ENCODE measurements around the gene PPP1R15A.
"Not testable (repeated sequence)": the region's sequence is repeated elsewhere in the genome, so short reads cannot be mapped to it uniquely, and the experiment has no call there.

The PPP1R15A gene

GRCh38 chr19:48874303-48875135, 2.3 kb downstream of the PPP1R15A start:
- TF ChIP-seq, protein P1, sequence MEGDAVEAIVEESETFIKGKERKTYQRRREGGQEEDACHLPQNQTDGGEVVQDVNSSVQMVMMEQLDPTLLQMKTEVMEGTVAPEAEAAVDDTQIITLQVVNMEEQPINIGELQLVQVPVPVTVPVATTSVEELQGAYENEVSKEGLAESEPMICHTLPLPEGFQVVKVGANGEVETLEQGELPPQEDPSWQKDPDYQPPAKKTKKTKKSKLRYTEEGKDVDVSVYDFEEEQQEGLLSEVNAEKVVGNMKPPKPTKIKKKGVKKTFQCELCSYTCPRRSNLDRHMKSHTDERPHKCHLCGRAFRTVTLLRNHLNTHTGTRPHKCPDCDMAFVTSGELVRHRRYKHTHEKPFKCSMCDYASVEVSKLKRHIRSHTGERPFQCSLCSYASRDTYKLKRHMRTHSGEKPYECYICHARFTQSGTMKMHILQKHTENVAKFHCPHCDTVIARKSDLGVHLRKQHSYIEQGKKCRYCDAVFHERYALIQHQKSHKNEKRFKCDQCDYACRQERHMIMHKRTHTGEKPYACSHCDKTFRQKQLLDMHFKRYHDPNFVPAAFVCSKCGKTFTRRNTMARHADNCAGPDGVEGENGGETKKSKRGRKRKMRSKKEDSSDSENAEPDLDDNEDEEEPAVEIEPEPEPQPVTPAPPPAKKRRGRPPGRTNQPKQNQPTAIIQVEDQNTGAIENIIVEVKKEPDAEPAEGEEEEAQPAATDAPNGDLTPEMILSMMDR (IDR thresholded peaks at IDR 0.05; ENCODE audit: control insufficient read depth, extremely low read depth, insufficient read depth): no peak
- no peak for DNase-seq (ENCODE audit: low read depth)
- H3K4me3 ChIP-seq (ENCODE audit: low read depth, low read length): no peak overlapping the region

- H3K4me3 ChIP-seq (ENCODE audit: low read depth, low read length); DNase-seq (ENCODE audit: low read depth): not testable (repeated sequence)
These were observed 4.1 kb downstream of the PPP1R15A start for GRCh38 chr19:48876043-48876981.

DNA sequence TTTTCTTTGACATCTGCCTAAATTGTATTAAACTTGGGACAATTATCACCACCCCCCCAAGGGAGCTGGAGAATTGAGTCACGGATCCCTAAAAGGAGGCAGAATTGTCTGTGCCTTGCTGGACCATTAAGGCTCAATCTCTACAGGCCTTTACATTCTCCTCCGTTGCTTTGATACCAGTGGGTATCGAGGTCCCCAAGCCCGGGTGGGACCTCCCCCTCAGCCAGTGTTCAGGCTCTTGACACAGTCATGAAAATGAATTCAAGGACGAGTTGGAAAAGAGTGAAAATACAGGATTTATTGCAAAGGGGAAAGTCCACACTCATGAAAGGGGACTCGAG, 5.6 kb downstream of the PPP1R15A start:
- H3K4me3 ChIP-seq (ENCODE audit: low read depth, low read length): no peak overlapping the region
- DNase-seq (ENCODE audit: low read depth): no peak
- TF ChIP-seq, protein P1 (IDR thresholded peaks at IDR 0.05; ENCODE audit: control insufficient read depth, extremely low read depth, insufficient read depth): no peak

DNA sequence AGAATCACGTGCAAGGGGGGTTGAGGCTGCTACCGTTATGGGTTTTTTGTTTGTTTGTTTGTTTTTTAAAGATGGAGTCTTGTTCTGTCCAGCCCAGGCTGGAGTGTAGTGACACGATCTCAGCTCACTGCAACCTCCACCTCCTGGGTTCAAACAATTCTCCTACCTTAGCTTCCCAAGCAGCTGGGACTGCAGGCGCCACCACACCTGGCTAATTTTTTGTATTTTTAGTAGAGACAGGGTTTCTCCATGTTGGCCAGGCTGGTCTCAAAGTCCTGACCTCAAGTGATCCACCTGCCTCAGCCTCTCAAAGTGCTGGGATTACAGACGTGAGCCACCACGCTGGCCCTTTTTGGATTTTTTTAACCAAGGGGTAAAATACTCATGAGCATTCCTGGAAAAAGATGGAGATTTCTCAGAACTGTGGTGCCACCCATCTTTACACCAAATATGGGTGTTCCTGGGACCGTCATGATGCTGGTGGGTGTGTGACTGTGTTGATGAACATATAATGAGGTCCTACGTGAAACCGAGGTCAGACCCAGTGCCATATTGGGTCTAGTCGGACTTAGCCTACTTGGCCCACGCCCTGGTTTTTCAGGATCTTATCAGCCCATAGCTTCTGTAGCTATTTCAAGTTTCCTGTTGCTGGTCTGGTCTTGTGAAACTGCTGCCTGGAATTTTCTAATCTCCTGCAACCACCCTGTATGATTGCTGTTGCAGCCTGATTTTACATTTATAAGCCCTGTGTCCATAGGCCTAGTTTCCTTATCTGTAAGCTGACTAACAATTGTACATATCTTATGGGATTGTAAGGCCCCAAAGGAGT, 6.2 kb downstream of the PPP1R15A start:
- DNase-seq (ENCODE audit: low read depth): no peak
- no peak overlapping the region for H3K4me3 ChIP-seq (ENCODE audit: low read depth, low read length)
- TF ChIP-seq, protein P1 (IDR thresholded peaks at IDR 0.05; ENCODE audit: control insufficient read depth, extremely low read depth, insufficient read depth): no peak

GRCh38 chr19:48879025-48879637, 6.9 kb downstream of the PPP1R15A start:
- H3K4me3 ChIP-seq (ENCODE audit: low read depth, low read length): no peak overlapping the region
- TF ChIP-seq, protein P1 (IDR thresholded peaks at IDR 0.05; ENCODE audit: control insufficient read depth, extremely low read depth, insufficient read depth): no peak
- DNase-seq (ENCODE audit: low read depth): no peak

DNA sequence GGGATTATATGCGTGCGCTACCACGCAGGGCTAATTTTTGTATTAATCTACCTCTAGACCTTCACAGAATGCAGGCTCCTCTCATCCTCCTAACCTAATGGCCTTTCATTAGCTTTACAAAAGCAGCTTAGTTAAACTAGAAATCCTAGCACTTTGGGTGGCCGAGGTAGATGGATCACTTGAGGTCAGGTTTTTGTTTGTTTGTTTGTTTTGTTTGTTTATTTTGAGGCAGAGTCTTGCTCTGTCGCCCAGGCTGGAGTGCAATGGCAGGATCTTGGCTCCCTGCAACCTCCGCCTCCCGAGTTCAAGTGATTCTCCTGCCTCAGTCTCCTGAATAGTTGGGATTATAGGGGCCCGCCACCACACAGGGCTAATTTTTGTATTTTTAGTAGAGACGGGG, 7.5 kb downstream of the PPP1R15A start:
- not testable (repeated sequence) for H3K4me3 ChIP-seq (ENCODE audit: low read depth, low read length); DNase-seq (ENCODE audit: low read depth)

DNA sequence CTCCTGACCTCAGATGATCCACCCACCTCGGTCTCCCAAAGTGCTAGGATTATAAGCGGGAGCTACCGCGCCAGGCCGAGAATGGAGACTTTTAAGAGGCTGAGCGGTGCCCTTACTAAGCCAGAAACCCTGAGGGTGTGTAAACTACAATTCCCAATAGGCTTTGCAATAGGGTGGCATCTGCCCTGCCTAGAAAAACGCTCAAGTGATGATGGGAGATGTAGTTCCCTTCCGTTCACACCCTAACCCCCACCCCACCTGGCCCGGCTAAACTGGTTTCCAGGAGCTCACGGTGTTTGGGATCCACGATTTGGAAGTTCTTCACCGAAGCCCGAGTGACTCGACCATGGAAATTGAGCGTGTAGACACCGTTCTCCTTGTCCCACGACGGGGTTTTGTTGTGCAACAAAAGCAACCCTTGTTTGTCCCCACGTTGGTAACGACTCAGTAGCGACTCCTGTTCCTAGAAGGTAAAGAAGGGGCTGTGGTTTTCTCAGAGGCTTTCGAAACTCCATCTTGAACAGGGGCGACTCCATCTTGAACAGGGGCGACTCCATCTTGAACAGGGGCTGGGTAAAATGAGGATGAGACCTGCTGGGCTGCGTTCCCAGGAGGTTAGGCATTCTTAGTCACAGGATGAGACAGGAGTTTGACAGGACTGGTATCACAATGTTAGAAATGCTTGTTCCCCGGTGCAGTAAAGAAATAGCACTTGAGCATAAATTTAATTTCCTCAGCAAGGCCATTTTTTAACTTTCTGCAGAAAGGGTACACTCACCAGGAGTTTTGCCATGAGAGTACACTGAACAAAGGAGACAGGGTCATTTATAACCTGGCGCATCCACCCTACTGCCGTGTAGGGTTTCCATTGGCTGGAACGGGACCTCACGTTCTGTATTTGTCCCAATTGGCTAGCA, 9.8 kb downstream of the PPP1R15A start:
- DNase-seq (ENCODE audit: low read depth): no peak
- TF ChIP-seq, protein P1 (IDR thresholded peaks at IDR 0.05; ENCODE audit: control insufficient read depth, extremely low read depth, insufficient read depth): no peak

More for the DNA sequence above, 9.8 kb downstream of the PPP1R15A start:
- H3K4me3 ChIP-seq (ENCODE audit: low read depth, low read length): no peak overlapping the region
